HG03039 (cell line): ENCODE data around the gene SCP2.
"Not testable (repeated sequence)": the region's sequence is repeated elsewhere in the genome, so short reads cannot be mapped to it uniquely, and the experiment has no call there.

Source experiments
- ATAC-seq: cut with Tn5 transposase; IDR thresholded peaks from one replicate; pipeline ENCODE4 v1.9.1; 2021; ENCODE audit warnings: mild to moderate bottlenecking, moderate library complexity; ENCODE audit not compliant: unreplicated experiment

SCP2 gene

DNA sequence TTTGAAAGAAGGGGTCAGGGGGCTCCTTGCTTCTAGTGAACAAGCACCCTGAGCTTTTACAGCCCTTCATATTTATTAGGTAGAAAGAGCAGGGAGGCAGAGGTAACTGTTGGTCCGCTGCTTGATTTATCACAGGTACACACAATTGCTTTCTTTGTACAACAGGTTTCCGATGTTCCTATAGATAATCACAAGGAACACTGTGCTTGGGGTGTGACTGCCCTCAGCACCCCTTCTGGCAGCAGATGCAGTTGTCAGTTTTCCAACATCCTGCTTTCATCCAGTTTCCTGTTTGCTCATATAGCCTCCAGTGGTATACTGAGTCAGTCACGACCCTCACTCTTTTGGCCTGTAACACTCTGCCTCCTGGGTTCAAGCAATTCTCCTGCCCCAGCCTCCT is 40.6 kb downstream of the SCP2 start:
- ATAC-seq = no peak

DNA sequence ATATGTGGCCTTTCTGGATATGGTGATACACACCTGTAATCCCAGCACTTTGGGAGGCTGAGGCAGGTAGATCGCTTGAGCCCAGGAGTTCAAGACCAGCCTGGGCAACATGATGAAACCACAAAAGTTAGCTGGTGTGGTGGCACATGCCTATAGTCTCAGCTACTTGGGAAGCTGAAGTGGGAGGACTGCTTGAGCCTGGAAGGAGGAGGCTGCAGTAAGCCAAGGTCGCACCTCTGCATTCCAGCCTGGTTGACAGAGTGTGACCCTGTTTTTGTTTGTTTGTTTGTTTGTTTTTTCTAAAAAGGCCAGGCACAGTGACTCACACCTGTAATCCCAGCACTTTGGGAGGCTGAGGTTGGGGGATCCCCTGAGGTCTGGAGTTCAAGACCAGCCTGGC is 42.2 kb downstream of the SCP2 start:
- not testable (repeated sequence) for ATAC-seq

DNA sequence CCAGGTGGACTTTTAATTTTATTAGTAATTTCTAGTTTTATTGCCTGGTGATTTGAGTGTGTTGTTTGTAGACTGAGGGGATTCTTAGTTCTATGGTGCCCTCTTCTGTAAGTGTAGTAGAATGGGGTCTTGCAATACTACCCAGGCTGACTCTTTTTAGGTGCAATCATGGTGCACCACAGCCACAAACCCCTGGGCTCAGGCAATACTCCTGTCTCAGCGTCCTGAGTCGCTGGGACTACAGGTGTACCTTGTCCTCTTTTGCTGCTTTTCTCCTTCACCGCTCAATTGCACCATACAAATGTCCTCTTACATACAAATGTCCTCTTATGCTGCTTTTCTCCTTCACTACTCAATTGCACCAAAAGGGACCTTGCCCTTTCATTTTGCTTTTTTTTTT is 43.1 kb downstream of the SCP2 start:
- no peak for ATAC-seq

DNA sequence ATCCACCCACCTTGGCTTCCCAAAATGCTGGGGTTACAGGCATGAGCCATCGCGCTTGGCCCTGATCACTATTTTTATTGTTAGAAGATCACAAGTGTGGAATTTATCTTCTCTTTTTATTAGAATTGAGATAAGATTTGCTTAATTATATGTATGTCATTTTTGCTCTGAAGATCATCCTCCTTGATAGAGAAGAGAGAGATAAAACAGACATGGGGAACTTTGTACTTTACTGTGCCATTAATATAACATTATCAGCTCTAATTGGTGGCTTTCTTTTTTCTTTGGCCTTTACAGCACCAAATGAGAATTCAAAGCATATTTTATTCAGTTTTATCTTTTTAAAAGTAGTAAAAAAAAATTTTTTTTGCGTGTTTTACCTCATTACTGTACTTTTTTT is 46.8 kb downstream of the SCP2 start:
- ATAC-seq = no peak

DNA sequence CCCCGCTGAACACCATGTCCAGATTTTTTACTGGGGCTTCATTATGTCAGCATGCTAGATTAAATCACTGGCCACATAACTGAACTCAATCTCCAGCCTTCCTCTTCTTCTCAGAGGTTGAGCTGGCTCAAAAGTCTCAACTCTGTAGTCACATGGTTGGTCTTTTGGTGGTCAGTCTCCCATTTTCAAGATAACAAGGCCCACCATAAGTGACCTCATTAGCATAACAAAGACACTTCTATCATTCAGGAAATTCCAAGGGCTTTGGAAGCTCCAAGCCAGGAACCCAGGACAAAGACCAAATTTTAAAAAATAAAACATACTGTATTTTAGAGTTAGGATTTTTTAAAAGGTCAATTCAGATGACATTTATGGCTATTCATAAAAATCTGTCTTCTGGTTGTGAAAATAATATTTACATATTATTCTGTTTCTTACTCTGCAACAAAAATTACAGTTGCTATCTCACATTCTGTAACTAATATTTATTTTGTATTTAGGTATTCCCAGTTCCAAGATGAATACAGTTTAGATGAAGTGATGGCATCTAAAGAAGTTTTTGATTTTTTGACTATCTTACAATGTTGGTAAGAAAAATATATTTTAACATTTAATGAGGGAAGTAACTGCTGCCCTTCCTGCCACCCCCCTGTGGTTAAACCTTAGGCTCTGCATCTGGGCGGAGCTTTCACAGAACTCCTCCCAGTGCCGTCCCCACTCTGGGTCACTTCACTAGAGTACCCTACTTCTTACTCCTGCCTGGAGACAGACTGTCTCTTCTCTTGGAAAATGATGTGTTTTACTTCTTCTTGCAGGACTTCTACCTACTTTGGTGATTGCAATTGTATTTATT is 49.3 kb downstream of the SCP2 start:
- ATAC-seq = no peak

DNA sequence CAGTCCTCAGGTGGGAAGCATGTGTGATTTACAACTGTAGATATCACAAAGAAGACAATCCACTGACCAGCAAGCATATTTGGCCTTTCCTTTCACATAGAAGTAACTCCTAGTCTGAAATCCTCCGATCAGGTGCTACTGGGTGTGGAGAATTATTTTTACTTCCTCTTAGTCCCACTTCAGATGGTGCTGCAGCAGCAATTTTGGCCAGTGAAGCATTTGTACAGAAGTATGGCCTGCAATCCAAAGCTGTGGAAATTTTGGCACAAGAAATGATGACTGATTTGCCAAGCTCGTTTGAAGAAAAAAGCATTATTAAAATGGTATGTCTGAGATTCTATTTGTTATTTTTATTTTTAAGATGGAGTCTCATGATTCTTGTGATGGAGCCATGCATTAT is 51.0 kb downstream of the SCP2 start:
- ATAC-seq = no peak

DNA sequence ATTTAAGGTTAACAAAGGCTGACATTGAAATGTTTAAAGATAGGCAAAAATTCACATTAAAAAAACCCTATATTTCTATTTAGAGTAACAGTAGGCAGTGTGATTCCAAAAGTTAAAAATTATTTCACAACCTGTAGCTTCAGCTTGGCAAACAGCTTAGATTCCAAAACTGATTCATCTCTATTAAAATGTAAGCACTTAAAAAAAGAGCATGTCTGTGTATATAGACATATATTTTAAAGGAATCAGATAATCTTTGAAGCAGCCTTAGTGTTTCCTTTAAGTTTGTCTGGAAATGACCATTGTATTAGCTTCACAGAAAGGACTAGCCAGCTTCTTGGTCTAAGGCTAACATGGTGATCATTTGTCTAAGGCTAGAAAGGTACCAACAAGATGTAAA is 65.7 kb downstream of the SCP2 start:
- not testable (repeated sequence) for ATAC-seq

DNA sequence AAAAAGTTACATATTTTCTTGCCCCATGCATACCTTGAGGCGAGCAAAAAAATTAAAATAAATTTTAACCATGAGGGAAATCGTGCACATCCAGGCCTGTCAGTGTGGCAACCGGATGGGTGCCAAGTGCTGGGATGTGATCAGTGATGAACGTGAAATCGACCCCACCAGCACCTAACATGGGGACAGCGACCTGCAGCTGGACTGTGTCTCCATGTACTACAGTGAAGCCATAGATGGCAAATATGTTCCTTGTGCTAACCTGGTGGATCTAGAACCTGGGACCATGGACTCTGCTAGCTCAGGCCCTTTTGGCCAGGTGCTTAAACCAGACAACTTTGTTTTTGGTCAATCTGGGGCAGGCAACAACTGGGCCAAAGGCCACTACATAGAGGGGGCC is 67.6 kb downstream of the SCP2 start:
- ATAC-seq = no peak

DNA sequence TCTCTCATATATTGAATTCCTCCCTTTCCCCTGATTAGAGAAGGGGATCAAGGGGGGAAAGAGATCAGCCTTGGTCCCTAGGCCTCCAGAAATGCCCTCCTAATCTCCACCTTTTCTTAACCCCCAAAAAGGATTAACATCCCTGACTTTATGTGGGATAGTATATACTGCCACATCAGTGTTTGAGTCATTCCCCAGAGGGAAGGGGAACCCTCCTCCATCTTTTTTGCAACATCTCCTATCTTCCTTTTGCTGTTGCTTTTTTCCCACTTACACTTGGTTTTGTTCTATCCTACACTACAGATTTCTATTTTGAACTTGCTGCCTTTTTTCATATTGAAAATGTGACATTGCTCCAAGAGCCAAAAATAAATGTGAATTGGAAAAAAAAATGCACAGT is 69.6 kb downstream of the SCP2 start:
- ATAC-seq = no peak

DNA sequence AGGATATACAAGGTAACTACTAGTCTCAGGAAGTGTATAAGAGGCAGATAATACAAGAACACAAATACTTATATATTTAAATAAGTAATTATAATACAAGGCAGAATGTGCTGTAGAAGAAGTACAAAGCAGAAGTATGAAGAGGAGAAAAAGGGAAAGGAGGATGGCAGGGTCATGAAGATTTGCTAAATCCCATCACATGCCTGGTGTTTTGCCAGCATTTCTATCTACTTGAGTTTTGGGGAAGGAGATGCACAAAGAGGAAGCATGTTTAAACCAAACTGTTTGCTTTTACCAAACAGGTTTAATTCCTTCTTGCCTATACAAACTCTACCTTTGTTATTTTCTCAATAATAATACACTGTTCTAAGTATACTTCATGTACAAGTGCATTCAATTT is 74.1 kb downstream of the SCP2 start:
- ATAC-seq = no peak

DNA sequence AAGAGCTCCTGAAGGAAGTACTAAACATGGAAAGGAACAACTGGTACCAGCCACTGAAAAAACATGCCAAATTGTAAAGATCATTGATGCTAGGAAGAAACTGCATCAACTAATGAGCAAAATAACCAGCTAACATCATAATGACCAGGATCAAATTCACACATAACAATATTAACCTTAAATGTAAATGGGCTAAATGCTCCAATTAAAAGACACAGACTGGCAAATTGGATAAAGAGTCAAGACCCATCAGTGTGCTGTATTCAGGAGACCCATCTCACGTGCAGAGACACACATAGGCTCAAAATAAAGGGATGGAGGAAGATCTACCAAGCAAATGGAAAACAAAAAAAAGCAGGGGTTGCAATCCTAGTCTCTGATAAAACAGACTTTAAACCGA is 79.5 kb downstream of the SCP2 start:
- ATAC-seq = not testable (repeated sequence)

DNA sequence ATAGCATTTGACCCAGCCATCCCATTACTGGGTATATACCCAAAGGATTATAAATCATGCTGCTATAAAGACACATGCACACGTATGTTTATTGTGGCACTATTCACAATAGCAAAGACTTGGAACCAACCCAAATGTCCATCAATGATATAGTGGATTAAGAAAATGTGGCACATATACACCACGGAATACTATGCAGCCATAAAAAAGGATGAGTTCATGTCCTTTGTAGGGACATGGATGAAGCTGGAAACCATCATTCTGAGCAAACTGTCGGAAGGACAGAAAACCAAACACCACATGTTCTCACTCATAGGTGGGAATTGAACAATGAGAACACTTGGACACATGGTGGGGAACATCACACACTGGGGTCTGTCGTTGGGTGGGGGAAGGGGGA is 83.2 kb downstream of the SCP2 start:
- ATAC-seq = not testable (repeated sequence)

DNA sequence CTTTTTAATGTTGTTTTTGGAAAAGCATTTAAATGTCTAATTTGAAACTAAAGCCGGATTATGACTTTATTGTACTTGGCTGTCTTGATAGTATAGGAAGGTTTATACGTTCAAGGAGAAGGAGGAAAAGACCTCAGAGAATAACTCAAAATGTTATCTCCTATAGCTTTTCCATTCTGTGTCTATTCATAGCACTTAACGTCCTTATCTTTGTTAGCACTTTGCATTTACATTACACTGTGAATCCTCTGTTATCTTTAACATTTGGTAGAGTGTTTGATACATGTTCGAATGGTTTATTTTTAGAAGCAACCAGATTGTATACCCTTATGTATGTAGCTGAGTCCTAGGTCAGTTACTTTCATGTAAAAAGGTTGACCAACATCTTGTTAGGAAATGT is 84.1 kb downstream of the SCP2 start:
- ATAC-seq = no peak

DNA sequence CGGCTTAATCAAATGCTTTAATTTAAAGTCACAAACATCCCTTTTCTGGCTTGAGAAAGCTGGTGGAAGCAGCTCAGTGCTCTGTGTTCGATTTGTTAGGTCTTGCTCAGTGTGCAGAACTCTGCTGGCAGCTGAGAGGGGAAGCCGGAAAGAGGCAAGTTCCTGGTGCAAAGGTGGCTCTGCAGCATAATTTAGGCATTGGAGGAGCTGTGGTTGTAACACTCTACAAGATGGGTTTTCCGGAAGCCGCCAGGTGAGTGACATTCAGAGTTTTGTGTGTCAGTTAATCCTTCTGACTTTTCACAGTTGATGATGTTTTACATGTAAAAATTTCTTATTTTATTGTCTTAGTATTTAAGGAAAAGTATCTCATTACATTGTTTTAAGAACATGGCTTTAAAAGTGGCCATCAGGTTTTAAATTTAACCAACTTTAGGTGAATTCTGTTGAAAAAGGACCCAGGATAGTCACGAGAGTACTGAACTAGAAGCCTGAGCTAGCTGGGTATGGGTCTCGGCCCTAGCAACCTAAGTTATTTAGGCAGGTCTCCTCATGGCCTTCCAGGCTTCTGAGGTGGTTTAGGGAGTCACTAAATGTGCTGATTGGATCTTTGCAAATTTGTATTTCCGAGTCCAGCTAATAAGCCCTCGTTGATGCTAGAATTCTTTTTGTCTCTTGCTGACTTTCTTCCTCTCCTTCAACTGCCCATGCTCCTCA is 87.9 kb downstream of the SCP2 start:
- no peak for ATAC-seq

DNA sequence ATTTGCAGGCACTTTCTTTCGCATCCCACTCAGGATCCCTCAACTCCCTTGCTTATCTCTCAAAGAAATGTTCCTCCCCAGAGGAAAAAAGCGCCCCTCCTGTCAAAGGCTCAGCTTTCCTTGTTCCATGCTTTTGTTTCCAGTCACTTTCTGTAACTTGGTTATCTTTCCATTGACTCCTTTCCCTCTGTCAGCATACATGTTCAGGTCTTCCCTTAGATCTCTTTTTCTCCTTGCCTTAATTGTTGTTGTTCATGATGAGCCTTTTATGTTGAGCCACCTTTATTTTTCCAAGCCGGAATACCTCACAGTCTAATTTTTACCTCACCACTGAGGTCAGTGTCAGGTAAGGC is 88.4 kb downstream of the SCP2 start:
- no peak for ATAC-seq

DNA sequence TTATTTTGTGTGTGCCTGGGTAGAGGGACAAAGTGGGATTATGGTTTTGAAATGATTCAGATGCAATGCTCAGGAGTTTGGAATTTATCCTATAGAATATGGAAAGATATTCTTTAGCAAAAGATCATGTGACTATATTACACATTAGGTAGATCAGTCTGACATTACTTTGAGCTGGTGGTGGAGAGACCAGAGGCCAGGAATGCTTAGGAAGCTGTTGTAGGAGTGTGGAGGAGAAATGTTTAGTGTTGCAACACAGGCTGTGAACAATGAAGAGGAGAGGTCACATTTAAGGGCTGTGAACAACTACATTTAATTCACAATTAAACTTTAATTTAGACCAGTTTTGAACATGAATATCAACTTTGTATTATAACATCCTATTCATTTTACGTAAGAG is 89.6 kb downstream of the SCP2 start:
- no peak for ATAC-seq

DNA sequence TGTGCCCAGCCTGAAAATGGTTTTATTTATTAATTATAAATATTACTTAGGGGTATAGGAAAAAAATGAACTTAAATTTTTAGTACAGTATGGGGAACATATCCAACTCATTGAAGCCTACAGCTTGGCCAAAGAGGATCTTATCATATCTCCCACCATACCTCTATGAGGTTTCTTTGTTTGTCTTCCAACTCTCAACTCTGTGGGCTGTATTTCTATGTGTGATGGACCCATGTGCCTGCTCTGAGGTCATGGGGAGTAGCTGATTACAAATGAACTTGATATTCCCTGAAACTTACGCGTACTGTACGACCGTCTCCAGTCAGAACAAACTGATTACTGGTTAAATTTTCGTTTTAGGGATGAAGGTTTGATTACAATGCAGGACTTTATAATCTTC is 93.5 kb downstream of the SCP2 start:
- no peak for ATAC-seq

DNA sequence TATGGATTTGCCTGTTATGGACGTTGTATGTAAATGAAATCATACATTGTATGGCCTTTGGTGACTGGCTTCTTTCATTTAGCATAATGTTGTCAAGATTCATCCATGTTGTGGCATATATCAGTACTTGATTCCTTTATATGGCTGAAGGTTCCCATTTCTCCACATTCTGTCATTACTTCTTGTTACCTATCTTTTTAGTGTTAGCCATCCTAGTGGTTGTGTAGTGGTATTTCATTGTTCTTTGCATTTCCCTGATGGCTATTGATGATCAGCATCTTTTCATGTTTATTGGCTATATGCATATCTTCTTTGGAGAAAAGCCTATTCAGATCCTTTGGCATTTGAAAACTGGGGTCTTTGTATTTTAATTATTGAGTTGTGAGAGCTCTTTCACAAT is 95.1 kb downstream of the SCP2 start:
- ATAC-seq = no peak

DNA sequence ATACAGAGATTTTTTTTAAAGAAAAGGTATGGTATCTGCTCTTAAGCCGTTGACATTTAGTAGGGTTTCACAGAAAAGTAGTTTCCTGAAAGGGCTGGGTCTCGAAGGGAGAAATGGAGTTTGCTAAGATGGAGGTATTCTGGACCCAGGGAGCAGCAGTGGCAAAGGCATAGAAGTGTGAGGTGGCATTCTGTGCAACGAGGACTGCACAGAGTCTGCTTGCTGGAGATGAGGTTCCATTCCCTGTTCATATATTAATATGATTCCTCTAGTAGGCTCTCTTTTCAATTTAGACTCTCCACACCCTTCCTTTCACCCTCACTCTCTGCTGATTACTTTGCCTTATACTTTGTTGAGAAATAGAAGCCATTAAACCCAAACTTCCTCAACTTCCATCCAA is 96.5 kb downstream of the SCP2 start:
- ATAC-seq = no peak

DNA sequence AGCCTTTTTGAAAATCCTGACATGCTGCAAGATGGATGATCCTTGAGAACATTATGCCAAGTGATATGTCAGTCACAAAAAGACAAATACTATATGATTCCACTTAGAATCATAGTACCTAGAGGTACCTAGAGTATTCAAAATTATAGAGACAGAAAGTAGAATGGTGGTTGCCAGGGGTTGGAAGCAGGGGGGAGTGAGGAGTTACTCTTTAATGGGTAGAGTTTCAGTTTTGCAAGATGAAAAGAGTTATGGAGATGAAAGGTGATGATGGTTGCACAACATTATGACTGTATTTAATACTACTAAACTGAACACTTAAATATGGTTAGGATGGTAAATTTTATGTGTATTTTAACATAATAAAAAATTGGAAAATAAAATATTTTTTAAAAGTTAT is 97.0 kb downstream of the SCP2 start:
- no peak for ATAC-seq

DNA sequence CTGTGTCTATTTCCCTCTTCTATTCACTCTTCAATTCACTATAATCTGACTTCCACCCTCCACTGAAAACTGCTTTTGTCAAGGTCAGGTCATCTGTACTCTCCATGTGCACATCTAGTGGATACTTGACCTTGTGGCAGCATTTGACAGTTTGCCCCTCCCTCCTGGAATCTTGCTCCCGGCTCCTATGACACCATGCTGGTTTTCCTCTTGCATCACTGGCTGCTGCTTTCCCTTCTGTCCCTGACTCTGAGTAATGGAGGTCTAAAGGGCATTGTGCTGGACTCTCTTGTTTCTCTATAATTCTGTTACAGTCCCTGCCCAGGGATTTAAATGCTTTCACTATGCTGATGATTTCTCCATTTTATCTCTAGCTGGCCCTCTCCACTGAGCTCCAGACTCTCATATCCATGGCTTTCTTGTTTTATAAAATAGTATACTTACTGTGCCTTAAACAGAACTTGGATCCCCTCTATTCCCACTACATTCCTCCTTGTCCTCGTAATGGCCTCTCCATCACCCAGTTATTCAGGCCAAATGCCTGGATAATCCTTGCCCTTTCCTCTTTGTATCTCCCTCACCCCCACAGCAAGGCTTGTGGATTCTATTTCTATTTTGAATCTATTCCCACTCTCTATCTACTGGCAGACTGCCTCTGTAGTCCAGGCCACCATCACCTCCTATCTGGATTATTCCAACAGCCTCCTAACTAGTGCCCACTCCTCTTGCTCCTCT is 98.1 kb downstream of the SCP2 start:
- ATAC-seq = no peak

DNA sequence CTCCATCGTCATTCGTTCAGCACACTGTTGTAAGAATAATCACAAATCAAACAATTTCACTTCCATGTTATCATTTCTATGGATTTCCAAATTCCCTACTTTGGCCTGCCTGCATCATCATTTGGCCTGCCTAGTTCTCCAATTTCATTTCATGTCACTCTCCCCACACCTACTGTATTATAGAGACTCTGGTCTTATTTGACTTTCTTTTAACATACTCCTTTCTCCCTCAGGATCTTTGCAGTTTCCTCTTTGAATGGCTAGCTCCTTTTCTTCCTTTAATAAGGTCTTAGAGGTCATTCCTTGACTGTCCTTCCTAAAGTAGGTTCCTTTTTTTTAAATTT is 98.7 kb downstream of the SCP2 start:
- no peak for ATAC-seq
